ENCODE measurements around the gene CLSTN2. TPM values are rescaled to one million over a fixed set of nuclear protein-coding genes. Genes with fewer than 3 reads are reported as not detected.
A peak's percentile ranks its signal among the peaks of the same experiment; 100 is the strongest.

CLSTN2 gene
- total RNA-seq, 1 experiment from 2014 or later = not detected

DNA sequence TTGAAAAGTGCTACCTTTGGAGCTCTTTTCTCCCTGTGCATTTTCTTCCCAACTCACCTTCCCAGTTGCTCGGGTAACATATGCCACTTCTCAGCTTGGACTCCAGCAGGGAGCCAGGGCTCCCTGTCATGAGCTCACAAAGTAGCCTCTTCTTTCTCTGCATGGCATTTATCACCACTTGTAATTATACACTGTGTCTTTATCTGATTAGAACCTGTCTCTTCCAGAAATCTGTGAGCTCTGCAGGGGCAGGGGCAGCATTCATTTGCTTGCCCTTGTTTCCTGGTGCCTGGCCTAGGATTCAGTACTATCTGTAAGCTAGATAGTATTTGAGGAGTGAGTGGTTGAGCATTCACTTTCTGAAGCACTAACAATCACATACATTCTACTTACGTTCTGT, 100.9 kb downstream of the CLSTN2 start:
- H3K9me2 ChIP-seq (replicated peaks; ENCODE audit: low read length) = no peaks in the 10 kb centered on the region
- no peak overlapping the region for H3K27ac ChIP-seq (ENCODE audit: low read length)
- ATAC-seq (no peak), DNase-seq (no peak)
- no peaks in the 10 kb centered on the region for H3F3A ChIP-seq (ENCODE audit: low read length, unreplicated experiment)
- H3K4me3 ChIP-seq (ENCODE audit: low read length) = no peak overlapping the region
- no peak overlapping the region for H3K9ac ChIP-seq (ENCODE audit: low read length)
- POLR2A ChIA-PET (ENCODE audit: unreplicated experiment) = no interaction called here
- no peaks in the 10 kb centered on the region for H3K27me3 ChIP-seq (ENCODE audit: low read length)
- H2AFZ ChIP-seq (ENCODE audit: low read length) = no peak overlapping the region
- H3K9me3 ChIP-seq (ENCODE audit: low read length) = no peaks in the 10 kb centered on the region
- no peaks in the 10 kb centered on the region for H3K79me2 ChIP-seq (ENCODE audit: low read length)
- CTCF ChIA-PET = no interaction called here
- H3K4me2 ChIP-seq (ENCODE audit: low read length) = no peak overlapping the region
- H4K20me1 ChIP-seq (ENCODE audit: low read length) = no peaks in the 10 kb centered on the region
- no peak for TF ChIP-seq EZH2 (IDR thresholded peaks at IDR 0.05; ENCODE audit: low read length, unreplicated experiment)
- TF ChIP-seq, protein P1, sequence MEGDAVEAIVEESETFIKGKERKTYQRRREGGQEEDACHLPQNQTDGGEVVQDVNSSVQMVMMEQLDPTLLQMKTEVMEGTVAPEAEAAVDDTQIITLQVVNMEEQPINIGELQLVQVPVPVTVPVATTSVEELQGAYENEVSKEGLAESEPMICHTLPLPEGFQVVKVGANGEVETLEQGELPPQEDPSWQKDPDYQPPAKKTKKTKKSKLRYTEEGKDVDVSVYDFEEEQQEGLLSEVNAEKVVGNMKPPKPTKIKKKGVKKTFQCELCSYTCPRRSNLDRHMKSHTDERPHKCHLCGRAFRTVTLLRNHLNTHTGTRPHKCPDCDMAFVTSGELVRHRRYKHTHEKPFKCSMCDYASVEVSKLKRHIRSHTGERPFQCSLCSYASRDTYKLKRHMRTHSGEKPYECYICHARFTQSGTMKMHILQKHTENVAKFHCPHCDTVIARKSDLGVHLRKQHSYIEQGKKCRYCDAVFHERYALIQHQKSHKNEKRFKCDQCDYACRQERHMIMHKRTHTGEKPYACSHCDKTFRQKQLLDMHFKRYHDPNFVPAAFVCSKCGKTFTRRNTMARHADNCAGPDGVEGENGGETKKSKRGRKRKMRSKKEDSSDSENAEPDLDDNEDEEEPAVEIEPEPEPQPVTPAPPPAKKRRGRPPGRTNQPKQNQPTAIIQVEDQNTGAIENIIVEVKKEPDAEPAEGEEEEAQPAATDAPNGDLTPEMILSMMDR (conservative IDR thresholded peaks at IDR 0.05; ENCODE audit: low read depth, low read length) = no peak
- TF ChIP-seq EZH2phosphoT487 (IDR thresholded peaks at IDR 0.05; ENCODE audit: borderline replicate concordance, low read length) = no peak
- H3K4me1 ChIP-seq (ENCODE audit: insufficient read depth, low read length) = no peaks in the 10 kb centered on the region
- no peaks in the 10 kb centered on the region for H3K36me3 ChIP-seq (ENCODE audit: low read depth, low read length)
- no TSS peak for BruUV-seq (replicated peaks)
- intact Hi-C loops (cut with micrococcal nuclease) = no loop called here

DNA sequence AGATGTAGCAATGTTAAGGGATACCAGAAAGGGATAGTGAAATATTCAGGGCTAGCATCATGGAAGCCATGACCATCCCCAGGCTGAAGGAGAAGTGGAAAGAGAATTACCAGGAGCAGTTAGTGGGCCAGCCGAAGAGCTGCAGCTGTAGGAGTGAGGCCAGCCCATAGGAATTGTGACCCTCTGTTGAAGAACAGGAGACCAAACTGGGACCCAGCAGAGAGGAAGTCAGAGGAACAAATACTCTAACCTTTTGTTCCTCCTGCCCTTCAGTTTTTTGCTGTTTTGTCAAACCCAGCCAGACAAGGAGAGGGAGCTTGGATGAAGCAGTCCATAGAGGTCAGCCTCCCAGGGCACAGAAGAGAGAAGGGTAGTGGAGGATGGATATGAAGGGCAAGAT, 115.4 kb downstream of the CLSTN2 start:
- Histone ChIP-seq H2AFZ (ENCODE audit: low read length) (no peak overlapping the region), H3K27me3 (ENCODE audit: low read length) (no peaks in the 10 kb centered on the region), H3K36me3 (ENCODE audit: low read depth, low read length) (no peaks in the 10 kb centered on the region), H3F3A (ENCODE audit: low read length, unreplicated experiment) (no peaks in the 10 kb centered on the region), H3K79me2 (ENCODE audit: low read length) (no peaks in the 10 kb centered on the region), H3K9ac (ENCODE audit: low read length) (no peak overlapping the region), H3K27ac (ENCODE audit: low read length) (no peak overlapping the region), H3K4me1 (ENCODE audit: insufficient read depth, low read length) (no peaks in the 10 kb centered on the region), H3K4me3 (ENCODE audit: low read length) (no peak overlapping the region), H3K9me2 (replicated peaks; ENCODE audit: low read length) (no peaks in the 10 kb centered on the region), H3K9me3 (ENCODE audit: low read length) (no peaks in the 10 kb centered on the region), H3K4me2 (ENCODE audit: low read length) (no peak overlapping the region), H4K20me1 (ENCODE audit: low read length) (no peaks in the 10 kb centered on the region)
- ChIA-PET POLR2A (ENCODE audit: unreplicated experiment) (no interaction called here), CTCF (no interaction called here)
- intact Hi-C loops (cut with micrococcal nuclease) = no loop called here
- TF ChIP-seq EZH2phosphoT487 (IDR thresholded peaks at IDR 0.05; ENCODE audit: borderline replicate concordance, low read length) = no peak
- TF ChIP-seq, protein P1 (conservative IDR thresholded peaks at IDR 0.05; ENCODE audit: low read depth, low read length) = no peak
- no peak for TF ChIP-seq EZH2 (IDR thresholded peaks at IDR 0.05; ENCODE audit: low read length, unreplicated experiment)
- ATAC-seq = no peak
- no peak for DNase-seq
- no TSS peak for BruUV-seq (replicated peaks)

DNA sequence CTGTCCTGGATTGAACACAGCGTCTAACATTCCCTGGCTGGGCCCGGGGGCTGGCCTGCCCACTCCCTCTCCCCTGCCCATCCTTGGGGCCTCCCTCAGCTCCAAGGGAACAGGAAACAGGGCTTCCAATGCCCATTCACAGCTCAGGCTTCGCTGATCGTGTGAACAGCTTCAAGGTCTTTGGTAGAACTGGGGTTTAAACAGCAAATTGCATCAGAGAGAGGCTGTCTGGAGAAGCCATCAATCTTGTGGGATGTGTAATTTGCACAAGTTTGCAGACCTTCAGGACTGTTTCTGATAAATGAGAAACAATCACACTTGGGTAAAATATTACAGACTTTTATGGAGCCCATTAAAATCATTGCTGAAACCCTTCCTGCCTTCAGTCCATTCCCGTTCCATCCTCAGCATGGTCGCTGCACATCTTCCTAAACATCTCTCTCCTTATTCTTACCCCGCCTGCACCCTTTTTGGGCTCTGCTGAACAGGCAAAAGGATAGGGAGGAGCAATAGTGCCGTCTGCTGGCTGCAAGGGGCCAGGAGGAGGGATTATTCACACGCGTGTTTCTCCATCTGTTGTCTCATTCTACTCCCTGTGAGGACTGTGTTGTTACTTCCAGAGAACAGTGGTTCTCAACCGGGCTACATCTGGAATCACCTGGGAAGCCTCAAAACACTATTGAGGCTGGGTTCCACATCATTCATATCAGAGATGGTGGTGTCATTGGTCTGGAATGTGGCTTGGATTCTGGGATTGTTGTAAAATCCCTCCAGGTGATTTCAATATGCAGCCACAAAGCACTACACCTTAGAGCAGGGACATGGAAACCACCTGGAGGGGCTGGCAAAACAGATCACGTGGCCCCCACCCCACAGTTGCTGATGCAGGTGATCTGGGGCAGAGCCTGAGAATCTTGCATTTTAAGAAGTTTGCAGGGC, 116.3 kb downstream of the CLSTN2 start:
- BruUV-seq (replicated peaks) = no TSS peak
- H3K4me3 ChIP-seq (ENCODE audit: low read length) = no peak overlapping the region
- TF ChIP-seq, protein P1 (conservative IDR thresholded peaks at IDR 0.05; ENCODE audit: low read depth, low read length) = peak; percentile 27; the same call in 1 of the 2 replicates
- no peak for TF ChIP-seq EZH2phosphoT487 (IDR thresholded peaks at IDR 0.05; ENCODE audit: borderline replicate concordance, low read length)
- no peaks in the 10 kb centered on the region for H3K36me3 ChIP-seq (ENCODE audit: low read depth, low read length)
- no peaks in the 10 kb centered on the region for H3F3A ChIP-seq (ENCODE audit: low read length, unreplicated experiment)
- no peak overlapping the region for H3K27ac ChIP-seq (ENCODE audit: low read length)
- no peak for ATAC-seq
- no peaks in the 10 kb centered on the region for H3K9me2 ChIP-seq (replicated peaks; ENCODE audit: low read length)
- H3K79me2 ChIP-seq (ENCODE audit: low read length) = no peaks in the 10 kb centered on the region
- DNase-seq = no peak
- H3K9ac ChIP-seq (ENCODE audit: low read length) = no peak overlapping the region
- intact Hi-C loops (cut with micrococcal nuclease) = no loop called here
- H3K4me2 ChIP-seq (ENCODE audit: low read length) = no peak overlapping the region
- POLR2A ChIA-PET (ENCODE audit: unreplicated experiment) = no interaction called here
- H2AFZ ChIP-seq (ENCODE audit: low read length) = no peak overlapping the region
- no peaks in the 10 kb centered on the region for H4K20me1 ChIP-seq (ENCODE audit: low read length)
- no peaks in the 10 kb centered on the region for H3K4me1 ChIP-seq (ENCODE audit: insufficient read depth, low read length)
- no peaks in the 10 kb centered on the region for H3K27me3 ChIP-seq (ENCODE audit: low read length)
- no peaks in the 10 kb centered on the region for H3K9me3 ChIP-seq (ENCODE audit: low read length)
- CTCF ChIA-PET = no interaction called here

All from PC-3 (cell line).